ENCODE results near the gene COL20A1.

DNA sequence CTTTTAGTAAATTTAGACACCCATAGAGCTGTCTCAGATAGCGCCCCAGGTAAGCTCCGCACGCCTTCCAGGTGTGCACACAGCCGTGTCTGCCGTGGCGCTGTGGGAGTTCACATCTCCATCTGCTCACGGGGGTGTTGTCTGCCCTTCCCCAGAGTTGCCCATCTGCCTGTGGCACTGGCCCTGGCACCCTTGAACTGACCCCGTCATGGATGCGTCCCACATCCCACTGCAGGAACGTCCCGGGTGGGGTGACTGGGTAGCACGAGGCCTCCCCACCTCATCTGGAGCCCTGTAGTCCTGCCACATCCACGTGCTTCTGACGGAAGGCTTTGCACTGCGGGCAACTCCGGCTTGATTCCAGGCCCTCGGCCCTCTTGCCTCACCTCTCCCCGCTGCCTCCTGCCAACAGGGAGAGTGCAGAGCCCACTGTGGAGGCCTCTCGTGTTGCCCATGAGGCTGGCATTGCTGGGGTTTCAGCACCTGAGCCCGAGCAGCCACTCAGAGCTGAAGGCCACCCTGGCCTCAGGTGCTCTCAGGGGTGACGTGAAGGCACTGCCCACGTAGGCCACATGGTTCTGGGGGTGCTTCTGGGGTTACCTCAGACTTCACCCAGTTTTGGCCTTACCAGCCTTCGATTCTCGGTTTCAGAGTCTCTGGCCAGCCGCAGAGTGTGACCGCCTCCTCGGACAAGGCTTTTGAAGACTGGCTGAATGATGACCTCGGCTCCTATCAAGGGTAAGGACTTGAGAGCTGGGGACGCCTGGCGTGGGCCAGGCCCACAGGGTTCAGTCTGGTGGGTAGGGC, 15.3 kb upstream of the COL20A1 start:
- TF ChIP-seq, protein P1, sequence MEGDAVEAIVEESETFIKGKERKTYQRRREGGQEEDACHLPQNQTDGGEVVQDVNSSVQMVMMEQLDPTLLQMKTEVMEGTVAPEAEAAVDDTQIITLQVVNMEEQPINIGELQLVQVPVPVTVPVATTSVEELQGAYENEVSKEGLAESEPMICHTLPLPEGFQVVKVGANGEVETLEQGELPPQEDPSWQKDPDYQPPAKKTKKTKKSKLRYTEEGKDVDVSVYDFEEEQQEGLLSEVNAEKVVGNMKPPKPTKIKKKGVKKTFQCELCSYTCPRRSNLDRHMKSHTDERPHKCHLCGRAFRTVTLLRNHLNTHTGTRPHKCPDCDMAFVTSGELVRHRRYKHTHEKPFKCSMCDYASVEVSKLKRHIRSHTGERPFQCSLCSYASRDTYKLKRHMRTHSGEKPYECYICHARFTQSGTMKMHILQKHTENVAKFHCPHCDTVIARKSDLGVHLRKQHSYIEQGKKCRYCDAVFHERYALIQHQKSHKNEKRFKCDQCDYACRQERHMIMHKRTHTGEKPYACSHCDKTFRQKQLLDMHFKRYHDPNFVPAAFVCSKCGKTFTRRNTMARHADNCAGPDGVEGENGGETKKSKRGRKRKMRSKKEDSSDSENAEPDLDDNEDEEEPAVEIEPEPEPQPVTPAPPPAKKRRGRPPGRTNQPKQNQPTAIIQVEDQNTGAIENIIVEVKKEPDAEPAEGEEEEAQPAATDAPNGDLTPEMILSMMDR (IDR thresholded peaks at IDR 0.05): no peak
- TF ChIP-seq REST (IDR thresholded peaks at IDR 0.05; ENCODE audit: insufficient read depth in 1 of 2, low read depth in 2 of 2, low read length in 1 of 2) (no peak), TCF7L2 (IDR thresholded peaks at IDR 0.05; ENCODE audit: low read depth, low read length) (no peak), POLR2AphosphoS5 (IDR thresholded peaks at IDR 0.05; ENCODE audit: low read depth, low read length) (no peak)
